ENCODE results near the gene TANGO2. TPM values are rescaled to one million over a fixed set of nuclear protein-coding genes. Genes with fewer than 3 reads are reported as not detected.
A peak's percentile ranks its signal among the peaks of the same experiment; 100 is the strongest.

Gene TANGO2
- total RNA-seq, 1 experiment from 2014 or later, result 14.6 TPM

DNA sequence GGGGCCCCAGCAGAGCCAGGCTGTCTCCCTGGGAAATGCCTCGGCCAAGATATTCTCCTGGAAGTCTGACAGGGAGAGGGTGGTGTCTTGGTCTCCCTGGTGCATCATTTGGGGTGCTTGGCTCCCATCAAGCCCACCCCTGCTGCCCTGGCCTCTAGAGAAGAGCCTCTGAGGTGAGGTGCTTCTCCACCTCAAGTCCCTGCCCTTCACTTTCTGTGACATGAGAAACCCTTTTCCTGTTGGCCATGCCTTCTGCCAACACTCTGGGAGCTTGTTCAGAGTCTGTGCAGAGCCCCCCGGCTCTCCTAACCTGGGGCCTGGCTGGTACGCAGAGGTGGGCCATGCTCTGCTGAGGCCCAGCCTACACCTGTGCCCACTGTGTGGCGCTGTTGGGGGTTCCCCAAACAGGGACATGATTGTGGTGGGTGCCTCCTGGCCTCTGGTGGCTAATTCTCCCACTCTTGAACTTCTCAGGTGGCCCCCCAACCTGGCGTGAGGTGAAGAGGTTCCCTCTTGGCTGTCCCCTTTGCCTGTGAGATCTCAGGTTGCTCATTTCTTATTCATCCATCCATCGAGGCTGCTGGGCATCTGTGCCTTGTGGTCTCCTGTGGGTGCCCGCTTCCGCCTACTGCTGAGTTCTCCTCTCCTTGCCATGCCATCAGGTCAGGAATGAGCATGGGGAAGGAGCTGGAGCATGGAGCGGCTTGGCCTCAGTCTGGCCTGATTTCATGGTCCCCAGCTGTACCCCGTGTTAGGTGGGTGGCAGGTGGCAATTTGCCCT, 40.0 kb downstream of the TANGO2 start:
- peak; percentile 54 for TF ChIP-seq CTCF (conservative IDR thresholded peaks at IDR 0.05)
- no peaks in the 10 kb centered on the region; the same call in 1 of the 2 replicates for H3K27me3 Mint-ChIP-seq (ENCODE audit: low read depth)
- Histone ChIP-seq H3T11ph (ENCODE audit: low read length) (no peak overlapping the region), H2BK5ac (ENCODE audit: insufficient read length, low read length) (no peak overlapping the region), H3K79me1 (ENCODE audit: insufficient read depth, low read depth, low read length, poor library complexity, severe bottlenecking) (no peaks in the 10 kb centered on the region), H3K9ac (ENCODE audit: extremely low read depth, insufficient read length, low read length) (no peak overlapping the region), H2BK15ac (ENCODE audit: low read depth, low read length) (no peak overlapping the region), H2AK5ac (ENCODE audit: insufficient read length, low read length) (no peak overlapping the region), H4K5ac (ENCODE audit: insufficient read length, low read depth, low read length) (no peak overlapping the region), H3K79me2 (ENCODE audit: insufficient read depth, low read length) (no peaks in the 10 kb centered on the region), H4K91ac (ENCODE audit: insufficient read length, low read depth, low read length) (no peak overlapping the region), H3K27me3 (ENCODE audit: insufficient read depth, low read length) (no peaks in the 10 kb centered on the region), H3K14ac (ENCODE audit: insufficient read depth, low read length) (no peak overlapping the region), H3K4me1 (ENCODE audit: insufficient read depth, low read length) (no peaks in the 10 kb centered on the region), H4K20me1 (ENCODE audit: control insufficient read depth, insufficient read depth, insufficient read length) (no peaks in the 10 kb centered on the region), H2BK12ac (ENCODE audit: insufficient read length, low read depth, low read length) (no peak overlapping the region), H3K4ac (ENCODE audit: low read depth, low read length) (no peak overlapping the region), H3K23me2 (ENCODE audit: insufficient read length, low read depth, low read length, poor library complexity, severe bottlenecking) (no peaks in the 10 kb centered on the region), H2BK120ac (ENCODE audit: low read depth, low read length, poor library complexity, severe bottlenecking) (no peak overlapping the region), H3K9me3 (ENCODE audit: control insufficient read depth, low read depth, low read length) (no peaks in the 10 kb centered on the region), H3K27ac (ENCODE audit: insufficient read length, low read depth, low read length) (no peak overlapping the region), H2BK20ac (ENCODE audit: low read depth, low read length, poor library complexity, severe bottlenecking) (no peak overlapping the region), H3K56ac (ENCODE audit: insufficient read length, low read depth, low read length) (no peak overlapping the region), H3K18ac (ENCODE audit: insufficient read length, low read depth, low read length) (no peak overlapping the region), H2AFZ (ENCODE audit: low read length) (no peak overlapping the region), H4K8ac (replicated peaks; ENCODE audit: insufficient read length, low read depth, low read length) (no peak overlapping the region), H3K4me2 (ENCODE audit: insufficient read depth, insufficient read length, low read length) (no peak overlapping the region), H3K23ac (ENCODE audit: insufficient read length, low read depth, low read length) (no peak overlapping the region)
- peaks cover 0 to 5% (median 3%) of the 10 kb centered on the region in 3 experiments; a peak in 2 of 7 replicates for H3K36me3 Mint-ChIP-seq (ENCODE audit: insufficient read depth in 1 of 3, low read depth in 3 of 3)
- WGBS (ENCODE audit: extremely low coverage, insufficient read length, low lambda C conversion rate), result no CpG with 5 or more reads among the region's 10 CpGs
- no peak overlapping the region for H3K27ac Mint-ChIP-seq
- H3K4me3 Mint-ChIP-seq, result no peak overlapping the region
- no peak for DNase-seq
- H3K4me1 Mint-ChIP-seq, result no peaks in the 10 kb centered on the region
- H3K9me3 Mint-ChIP-seq, result no peaks in the 10 kb centered on the region
